Astrocyte (in vitro differentiated cells and primary cell): ENCODE measurements around the gene RGMB. TPM values are rescaled to one million over a fixed set of nuclear protein-coding genes. Genes with fewer than 3 reads are reported as not detected.
A peak's percentile ranks its signal among the peaks of the same experiment; 100 is the strongest.

Experiments used
- DNase-seq: peaks from one replicate; pipeline ENCODE4 v3.0.0-alpha.2; 2010; ENCODE audit warnings: low read depth
- FAIRE-seq: peaks from 2 replicates; lab custom pipeline; 2011; peaks lifted over from hg19 to GRCh38; lab: Jason Lieb, UNC
- H2AFZ ChIP-seq: 2 replicates; pipeline ENCODE4 v1.6.0; 2012; ENCODE audit warnings: low read depth, low read length, inconsistent platforms
- H3K27ac ChIP-seq: 2 replicates; pipeline ENCODE4 v1.5.1; 2011; ENCODE audit warnings: low read depth, low read length, inconsistent platforms
- H3K27me3 ChIP-seq: 2 replicates; pipeline ENCODE4 v1.6.0; 2011; ENCODE audit warnings: low read length, inconsistent platforms; ENCODE audit not compliant: insufficient read depth
- H3K36me3 ChIP-seq: 2 replicates; pipeline ENCODE4 v1.5.1; 2011; ENCODE audit warnings: low read length, inconsistent platforms; ENCODE audit not compliant: insufficient read depth
- H3K4me1 ChIP-seq: 2 replicates; pipeline ENCODE4 v1.5.1; 2011; ENCODE audit warnings: low read length, inconsistent platforms; ENCODE audit not compliant: insufficient read depth
- H3K4me2 ChIP-seq: 2 replicates; pipeline ENCODE4 v1.6.0; 2012; ENCODE audit warnings: low read length, inconsistent platforms
- H3K4me3 ChIP-seq: 2 replicates; pipeline ENCODE4 v1.5.1; 2011; ENCODE audit warnings: low read depth, mild to moderate bottlenecking, low read length, inconsistent platforms; ENCODE audit not compliant: insufficient read depth
- H3K79me2 ChIP-seq: 2 replicates; pipeline ENCODE4 v1.6.0; 2012; ENCODE audit warnings: mild to moderate bottlenecking, low read length, inconsistent platforms; ENCODE audit not compliant: insufficient read depth
- H3K9ac ChIP-seq: 2 replicates; pipeline ENCODE4 v1.6.0; 2012; ENCODE audit warnings: mild to moderate bottlenecking, low read length, inconsistent platforms
- H3K9me3 ChIP-seq: 2 replicates; pipeline ENCODE4 v1.5.1; 2012; ENCODE audit warnings: low read depth, mild to moderate bottlenecking, low read length, inconsistent platforms; ENCODE audit not compliant: insufficient read depth
- H4K20me1 ChIP-seq: 2 replicates; pipeline ENCODE4 v1.6.0; 2012; ENCODE audit warnings: low read length, inconsistent platforms; ENCODE audit not compliant: insufficient read depth
- H3K27ac Mint-ChIP-seq: one replicate; pipeline ENCODE4 v1.8.0; 2021; ENCODE audit warnings: mild to moderate bottlenecking, mixed read lengths; ENCODE audit not compliant: unreplicated experiment
- H3K27me3 Mint-ChIP-seq: one replicate; pipeline ENCODE4 v1.8.0; 2021; ENCODE audit warnings: low read depth, mixed read lengths; ENCODE audit not compliant: unreplicated experiment
- H3K36me3 Mint-ChIP-seq: one replicate; pipeline ENCODE4 v1.8.0; 2021; ENCODE audit warnings: low read depth, mixed read lengths; ENCODE audit not compliant: unreplicated experiment
- H3K4me1 Mint-ChIP-seq: one replicate; pipeline ENCODE4 v1.8.0; 2021; ENCODE audit warnings: low read depth, mixed read lengths; ENCODE audit not compliant: unreplicated experiment
- H3K4me3 Mint-ChIP-seq: one replicate; pipeline ENCODE4 v1.8.0; 2021; ENCODE audit warnings: mild to moderate bottlenecking, moderate library complexity, mixed read lengths; ENCODE audit not compliant: unreplicated experiment
- H3K9me3 Mint-ChIP-seq: one replicate; pipeline ENCODE4 v1.8.0; 2021; ENCODE audit warnings: mild to moderate bottlenecking, mixed read lengths; ENCODE audit not compliant: unreplicated experiment
- CTCF ChIP-seq: IDR thresholded peaks from 2 replicates; pipeline ENCODE4 v1.5.1; 2011; ENCODE audit warnings: low read depth, mild to moderate bottlenecking, inconsistent platforms, low read length, moderate library complexity; ENCODE audit not compliant: insufficient read depth
- EZH2 ChIP-seq: IDR thresholded peaks from 2 replicates; pipeline ENCODE4 v1.6.1; 2012; ENCODE audit warnings: mild to moderate bottlenecking, low read length, inconsistent platforms; ENCODE audit not compliant: insufficient read depth
- total RNA-seq: library from RNA; stranded (reverse); gene quantifications from 2 replicates; pipeline ENCODE4 v1.2.1, GENCODE V29; 2021

RGMB gene
- total RNA-seq, 1 donor from 2014 or later: 48.7 TPM

GRCh38 chr5:98765815-98766214 lies 7.6 kb upstream of the RGMB start:
- Mint-ChIP-seq H3K27ac (no peak overlapping the region), H3K27me3 (no peaks in the 10 kb centered on the region), H3K36me3 (no peaks in the 10 kb centered on the region), H3K9me3 (peaks cover 1% of the 10 kb centered on the region), H3K4me1 (peaks cover 22% of the 10 kb centered on the region), H3K4me3 (no peak overlapping the region)
- DNase-seq (no peak), FAIRE-seq (no peak)
- peaks cover 22% of the 10 kb centered on the region for H3K79me2 ChIP-seq
- H3K9me3 ChIP-seq: no peaks in the 10 kb centered on the region
- H3K27me3 ChIP-seq: no peaks in the 10 kb centered on the region
- no peaks in the 10 kb centered on the region for H3K36me3 ChIP-seq
- H4K20me1 ChIP-seq: no peaks in the 10 kb centered on the region
- H2AFZ ChIP-seq: no peak overlapping the region
- H3K4me2 ChIP-seq: no peak overlapping the region
- TF ChIP-seq CTCF: no peak
- no peak for TF ChIP-seq EZH2
- H3K4me1 ChIP-seq: peaks cover 10% of the 10 kb centered on the region
- no peak overlapping the region for H3K9ac ChIP-seq
- H3K27ac ChIP-seq: no peak overlapping the region
- H3K4me3 ChIP-seq: no peak overlapping the region

GRCh38 chr5:98767581-98767980 lies 5.9 kb upstream of the RGMB start:
- no peak overlapping the region for H3K27ac ChIP-seq
- peak overlapping the region; percentile 99 for H3K4me3 Mint-ChIP-seq
- H3K9ac ChIP-seq: no peak overlapping the region
- TF ChIP-seq CTCF (no peak), EZH2 (no peak)
- no peaks in the 10 kb centered on the region for H3K36me3 Mint-ChIP-seq
- H2AFZ ChIP-seq: no peak overlapping the region
- H3K9me3 Mint-ChIP-seq: no peaks in the 10 kb centered on the region
- H3K4me3 ChIP-seq: no peak overlapping the region
- FAIRE-seq (no peak), DNase-seq (no peak)
- no peaks in the 10 kb centered on the region for H3K9me3 ChIP-seq
- no peaks in the 10 kb centered on the region for H3K27me3 Mint-ChIP-seq
- H3K4me1 Mint-ChIP-seq: peaks cover 27% of the 10 kb centered on the region
- peak overlapping the region; percentile 22 for H3K27ac Mint-ChIP-seq
- peak overlapping the region; percentile 87 for H3K4me2 ChIP-seq
- H3K79me2 ChIP-seq: peaks cover 34% of the 10 kb centered on the region
- peaks cover 17% of the 10 kb centered on the region for H3K4me1 ChIP-seq
- H3K36me3 ChIP-seq: no peaks in the 10 kb centered on the region
- no peaks in the 10 kb centered on the region for H4K20me1 ChIP-seq
- H3K27me3 ChIP-seq: no peaks in the 10 kb centered on the region

- no peaks in the 10 kb centered on the region for H3K27me3 Mint-ChIP-seq
- FAIRE-seq (no peak), DNase-seq (peak; percentile 44)
- no peaks in the 10 kb centered on the region for H3K9me3 ChIP-seq
- no peaks in the 10 kb centered on the region for H3K9me3 Mint-ChIP-seq
- peak overlapping the region; percentile 98 for H3K9ac ChIP-seq
- H3K27me3 ChIP-seq: no peaks in the 10 kb centered on the region
- H3K4me2 ChIP-seq: peak overlapping the region; percentile 87
- peak overlapping the region; percentile 99 for H3K4me3 Mint-ChIP-seq
- peaks cover 13% of the 10 kb centered on the region for H3K4me1 ChIP-seq
- H2AFZ ChIP-seq: peak overlapping the region; percentile 75
- peaks cover 27% of the 10 kb centered on the region for H3K4me1 Mint-ChIP-seq
- peaks cover 38% of the 10 kb centered on the region for H3K79me2 ChIP-seq
- H3K36me3 ChIP-seq: no peaks in the 10 kb centered on the region
- peak overlapping the region; percentile 79 for H3K4me3 ChIP-seq
- H3K36me3 Mint-ChIP-seq: no peaks in the 10 kb centered on the region
- H3K27ac Mint-ChIP-seq: peak overlapping the region; percentile 77
- no peaks in the 10 kb centered on the region for H4K20me1 ChIP-seq
- peak overlapping the region; percentile 84 for H3K27ac ChIP-seq
- TF ChIP-seq CTCF (peak; percentile 95), EZH2 (no peak)
Observed at GRCh38 chr5:98768160-98768959, 5.1 kb upstream of the RGMB start.
